PC-9 (cell line): ENCODE measurements around the gene NT5DC1.

Experiments
- EZH2 ChIP-seq: fragments of 200-600 bp; sonication (generic); IDR thresholded peaks from 2 replicates; pipeline ENCODE4 v1.8.0; 2017; ENCODE audit warnings: antibody characterized with exemption, low read depth
- TF ChIP-seq, protein P1 (sequence below): fragments of 200-600 bp; sonication (generic); conservative IDR thresholded peaks from 2 replicates; pipeline ENCODE4 v1.6.1; 2017; ENCODE audit warnings: mixed run types, antibody characterized with exemption, mild to moderate bottlenecking, moderate library complexity

DNA sequence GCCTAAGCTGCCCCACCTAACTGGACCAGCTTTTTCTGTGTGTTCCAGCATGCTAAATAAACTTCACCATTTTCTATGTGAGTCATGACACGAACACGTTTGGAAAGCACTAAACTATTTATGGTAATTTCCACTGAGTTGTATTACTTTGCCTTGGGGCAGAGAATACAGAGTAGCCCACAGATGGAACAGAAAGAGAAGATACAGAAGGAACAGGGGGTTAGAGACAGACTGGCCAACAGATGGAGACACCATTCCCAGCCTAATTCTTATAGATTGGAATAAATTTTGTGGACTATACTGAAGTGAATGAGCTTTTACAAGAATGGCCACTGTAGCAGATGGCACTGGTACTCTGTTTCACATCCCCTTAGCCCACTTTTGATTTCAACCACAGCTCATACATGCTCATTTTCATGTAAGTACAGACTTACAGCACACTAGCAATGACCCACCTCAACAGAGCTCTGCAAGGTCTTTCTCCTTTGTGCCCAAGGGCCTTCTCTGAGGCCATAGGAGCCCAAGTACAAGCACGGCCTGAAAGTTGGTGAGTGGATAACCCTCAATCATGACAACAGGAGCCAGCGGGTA, 13.1 kb upstream of the NT5DC1 start:
- TF ChIP-seq, protein P1, sequence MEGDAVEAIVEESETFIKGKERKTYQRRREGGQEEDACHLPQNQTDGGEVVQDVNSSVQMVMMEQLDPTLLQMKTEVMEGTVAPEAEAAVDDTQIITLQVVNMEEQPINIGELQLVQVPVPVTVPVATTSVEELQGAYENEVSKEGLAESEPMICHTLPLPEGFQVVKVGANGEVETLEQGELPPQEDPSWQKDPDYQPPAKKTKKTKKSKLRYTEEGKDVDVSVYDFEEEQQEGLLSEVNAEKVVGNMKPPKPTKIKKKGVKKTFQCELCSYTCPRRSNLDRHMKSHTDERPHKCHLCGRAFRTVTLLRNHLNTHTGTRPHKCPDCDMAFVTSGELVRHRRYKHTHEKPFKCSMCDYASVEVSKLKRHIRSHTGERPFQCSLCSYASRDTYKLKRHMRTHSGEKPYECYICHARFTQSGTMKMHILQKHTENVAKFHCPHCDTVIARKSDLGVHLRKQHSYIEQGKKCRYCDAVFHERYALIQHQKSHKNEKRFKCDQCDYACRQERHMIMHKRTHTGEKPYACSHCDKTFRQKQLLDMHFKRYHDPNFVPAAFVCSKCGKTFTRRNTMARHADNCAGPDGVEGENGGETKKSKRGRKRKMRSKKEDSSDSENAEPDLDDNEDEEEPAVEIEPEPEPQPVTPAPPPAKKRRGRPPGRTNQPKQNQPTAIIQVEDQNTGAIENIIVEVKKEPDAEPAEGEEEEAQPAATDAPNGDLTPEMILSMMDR: no peak
- no peak for TF ChIP-seq EZH2
